H1 (cell line): ENCODE data around the gene TCIRG1. TPM values are rescaled to one million over a fixed set of nuclear protein-coding genes. Genes with fewer than 3 reads are reported as not detected.

Experiments used
- CTCF ChIA-PET: fragments of 300-600 bp; sonication (Branson Sonifier 250); formaldehyde crosslinking; loops from one replicate; lab custom pipeline; 2021; ENCODE audit not compliant: partially characterized antibody; lab: Charles Lee
- POLR2A ChIA-PET: fragments of 300-600 bp; sonication (Branson Sonifier 250); formaldehyde crosslinking; loops from one replicate; lab custom pipeline; 2021; ENCODE audit warnings: inconsistent platforms; ENCODE audit not compliant: partially characterized antibody; lab: Charles Lee
- DNase-seq, 2 experiments: peaks; one replicate each; pipeline versions ENCODE4 v3.0.0 to v3.0.0-alpha.2; 2010 to 2022; ENCODE audit warnings: low spot score in 2 of 2, low read depth in 1 of 2, mixed read lengths in 1 of 2
- FAIRE-seq: peaks from 2 replicates; lab custom pipeline; 2011; peaks lifted over from hg19 to GRCh38; lab: Jason Lieb, UNC
- H2AFZ ChIP-seq: 2 replicates; pipeline ENCODE4 v1.8.1; 2012; ENCODE audit warnings: low read length, inconsistent platforms
- H2AK5ac ChIP-seq: 2 replicates; pipeline ENCODE4 v1.6.1; 2013; ENCODE audit warnings: low read depth, low read length
- H2BK120ac ChIP-seq: replicated peaks from 2 replicates; pipeline ENCODE3; 2013; ENCODE audit warnings: low read depth, low read length, inconsistent platforms
- H2BK12ac ChIP-seq: 2 replicates; pipeline ENCODE4 v1.6.1; 2013; ENCODE audit warnings: low read depth, low read length
- H2BK15ac ChIP-seq: 2 replicates; pipeline ENCODE4 v1.6.1; 2013; ENCODE audit warnings: low read length
- H2BK20ac ChIP-seq: 2 replicates; pipeline ENCODE4 v1.6.1; 2013; ENCODE audit warnings: low read length
- H2BK5ac ChIP-seq: 2 replicates; pipeline ENCODE4 v1.6.1; 2013; ENCODE audit warnings: low read depth, low read length
- H3K14ac ChIP-seq: 2 replicates; pipeline ENCODE4 v1.6.1; 2013; ENCODE audit warnings: inconsistent platforms; ENCODE audit not compliant: insufficient read length
- H3K18ac ChIP-seq: 2 replicates; pipeline ENCODE4 v1.6.1; 2013; ENCODE audit warnings: low read length; ENCODE audit errors: extremely low read depth
- H3K23ac ChIP-seq: 2 replicates; pipeline ENCODE4 v1.6.1; 2013; ENCODE audit warnings: inconsistent platforms; ENCODE audit not compliant: insufficient read length
- H3K23me2 ChIP-seq: 2 replicates; pipeline ENCODE4 v1.6.1; 2013; ENCODE audit warnings: low read depth, low read length
- H3K27ac ChIP-seq: 2 replicates; pipeline ENCODE4 v1.6.1; 2011; ENCODE audit warnings: low read depth, low read length, inconsistent platforms
- H3K27me3 ChIP-seq, 4 experiments: replicated peaks in 1 of 4; 1 replicate in 1 of 4; 2 replicates in 3 of 4; pipeline versions ENCODE4 v1.6.1 to v1.8.1; 2011 to 2013; ENCODE audit warnings: low read length in 3 of 4, mild to moderate bottlenecking in 3 of 4, inconsistent platforms in 2 of 4, mixed read lengths in 2 of 4, moderate library complexity in 1 of 4; ENCODE audit not compliant: control insufficient read depth in 3 of 4, insufficient read depth in 3 of 4; ENCODE audit errors: extremely low read depth in 1 of 4
- H3K36me3 ChIP-seq, 4 experiments: 2 replicates each; pipeline versions ENCODE4 v1.6.1 to v1.8.1; 2011 to 2013; ENCODE audit warnings: mild to moderate bottlenecking in 4 of 4, low read length in 3 of 4, moderate library complexity in 2 of 4, control low read depth in 1 of 4, inconsistent platforms in 1 of 4; ENCODE audit not compliant: insufficient read depth in 4 of 4, control insufficient read depth in 2 of 4
- H3K4ac ChIP-seq: replicated peaks from 2 replicates; pipeline ENCODE3; 2013; ENCODE audit warnings: low read length, low read depth, mixed read lengths, inconsistent platforms; ENCODE audit not compliant: insufficient read length
- H3K4me1 ChIP-seq, 4 experiments: replicated peaks in 1 of 4; 1 replicate in 1 of 4; 2 replicates in 3 of 4; pipeline versions ENCODE4 v1.6.1 to v1.8.1; 2011 to 2013; ENCODE audit warnings: low read length in 3 of 4, inconsistent platforms in 2 of 4, mixed read lengths in 1 of 4; ENCODE audit not compliant: insufficient read depth in 4 of 4, control insufficient read depth in 3 of 4
- H3K4me2 ChIP-seq, 2 experiments: 2 replicates each; pipeline versions ENCODE4 v1.6.1 to v1.8.1; 2011 to 2013; ENCODE audit warnings: low read depth in 2 of 2, low read length in 2 of 2, control low read depth in 1 of 2, inconsistent platforms in 1 of 2, mild to moderate bottlenecking in 1 of 2; ENCODE audit not compliant: insufficient read depth in 1 of 2
- H3K4me3 ChIP-seq, 4 experiments: fragments of 200-600, 300-600 bp in 1 of 4; sonication (generic), shearing (Covaris generic), sonication (Bioruptor Twin) in 1 of 4; 2 replicates each; pipeline versions ENCODE4 v1.5.1 to v1.8.1; 2011 to 2016; ENCODE audit warnings: low read length in 4 of 4, low read depth in 3 of 4, control low read depth in 2 of 4, inconsistent platforms in 2 of 4, mild to moderate bottlenecking in 2 of 4, mixed read lengths in 1 of 4, moderate library complexity in 1 of 4; ENCODE audit not compliant: insufficient read depth in 2 of 4; ENCODE audit errors: extremely low read depth in 1 of 4
- H3K56ac ChIP-seq: replicated peaks from 2 replicates; pipeline ENCODE3; 2013; ENCODE audit warnings: low read depth, mild to moderate bottlenecking, mixed read lengths, low read length, inconsistent platforms; ENCODE audit not compliant: insufficient read length
- H3K79me1 ChIP-seq: 2 replicates; pipeline ENCODE4 v1.6.1; 2013; ENCODE audit warnings: low read depth, low read length, control low read depth
- H3K79me2 ChIP-seq, 2 experiments: 2 replicates each; pipeline versions ENCODE4 v1.6.1 to v1.8.1; 2012 to 2013; ENCODE audit warnings: low read length in 2 of 2, mild to moderate bottlenecking in 2 of 2, inconsistent platforms in 1 of 2; ENCODE audit not compliant: insufficient read depth in 2 of 2, control insufficient read depth in 1 of 2
- H3K9ac ChIP-seq, 4 experiments: replicated peaks in 1 of 4; 1 replicate in 1 of 4; 2 replicates in 3 of 4; pipeline versions ENCODE4 v1.6.1 to v1.8.1; 2011 to 2013; ENCODE audit warnings: low read depth in 3 of 4, low read length in 3 of 4, control low read depth in 2 of 4, mild to moderate bottlenecking in 2 of 4, moderate library complexity in 2 of 4, inconsistent platforms in 1 of 4; ENCODE audit errors: extremely low read depth in 1 of 4
- H3K9me3 ChIP-seq, 2 experiments: 2 replicates each; pipeline versions ENCODE4 v1.6.1 to v1.8.1; 2012 to 2013; ENCODE audit warnings: mild to moderate bottlenecking in 2 of 2, moderate library complexity in 2 of 2, control low read depth in 1 of 2, inconsistent platforms in 1 of 2, low read depth in 1 of 2, low read length in 1 of 2, mixed read lengths in 1 of 2; ENCODE audit not compliant: insufficient read depth in 2 of 2
- H4K20me1 ChIP-seq, 2 experiments: replicated peaks in 1 of 2; 2 replicates each; pipeline versions ENCODE3 to v1.8.1; 2011 to 2013; ENCODE audit warnings: inconsistent platforms in 2 of 2, low read length in 2 of 2, mild to moderate bottlenecking in 1 of 2; ENCODE audit not compliant: insufficient read depth in 2 of 2, control insufficient read depth in 1 of 2
- H4K5ac ChIP-seq: 2 replicates; pipeline ENCODE4 v1.6.1; 2013; ENCODE audit warnings: low read length, low read depth, mixed read lengths, inconsistent platforms; ENCODE audit not compliant: insufficient read length
- H4K8ac ChIP-seq: 2 replicates; pipeline ENCODE4 v1.8.0; 2013; ENCODE audit warnings: mild to moderate bottlenecking, moderate library complexity, low read length, inconsistent platforms; ENCODE audit not compliant: insufficient read depth; ENCODE audit errors: extremely low read depth
- H4K91ac ChIP-seq: replicated peaks from 2 replicates; pipeline ENCODE3; 2013; ENCODE audit warnings: low read length, mixed read lengths, inconsistent platforms; ENCODE audit not compliant: insufficient read length
- JUND ChIP-seq: IDR thresholded peaks from 2 replicates; pipeline ENCODE4 v1.6.1; 2011; ENCODE audit warnings: mild to moderate bottlenecking, improper control_type of control experiment, low read length
- SP4 ChIP-seq: IDR thresholded peaks from 2 replicates; pipeline ENCODE4 v1.6.1; 2012; ENCODE audit warnings: low read length, inconsistent platforms
- TAF1 ChIP-seq: IDR thresholded peaks from 2 replicates; pipeline ENCODE4 v1.6.1; 2011; ENCODE audit warnings: mild to moderate bottlenecking, low read depth, low read length
- TAF7 ChIP-seq: optimal IDR thresholded peaks from 2 replicates; pipeline ENCODE3; 2011; ENCODE audit warnings: low read depth, mild to moderate bottlenecking, inconsistent platforms, low read length, moderate library complexity, borderline replicate concordance
- WGBS, 2 experiments: shearing (Covaris generic) in 1 of 2; methylation state at CpG; one replicate each; pipeline versions ENCODE4 v1.1.6 to v1.1.7; 2013 to 2015; ENCODE audit warnings: low lambda C conversion rate in 2 of 2, mixed read lengths in 2 of 2, inconsistent platforms in 1 of 2, low coverage in 1 of 2, missing lambda C conversion rate in 1 of 2; ENCODE audit not compliant: insufficient replicate concordance in 2 of 2, insufficient coverage in 1 of 2, insufficient read length in 1 of 2; ENCODE audit errors: extremely low coverage in 1 of 2, missing lambda C conversion rate in 1 of 2; 5-methylcytosine and 5-hydroxymethylcytosine counted together
- polyA plus RNA-seq, 7 experiments: library from polyadenylated mRNA; depleted of rRNA in 3 of 7; stranded (reverse) in 5 of 7; unstranded in 2 of 7; fragments of >200 nt in 5 of 7; fragments of 200-250 nt in 2 of 7; gene quantifications; 1 replicate in 5 of 7; 2 replicates in 1 of 7; 4 replicates in 1 of 7; pipeline versions ENCODE4 v1.2.1 to v1.2.3, GENCODE V29; 2011 to 2013; ENCODE audit warnings: missing spikeins in 2 of 7, mixed read lengths in 2 of 7
- total RNA-seq: library from RNA; stranded (reverse); fragmentation: NEBNext Ultra II Directional; extraction: Animal tissue kit (Norgen Biotek cat#: 25700); gene quantifications from 2 replicates; pipeline ENCODE4 v1.2.1, GENCODE V29; 2021
- TF ChIP-seq, protein P1 (sequence below): IDR thresholded peaks from 2 replicates; pipeline ENCODE4 v1.6.1; 2012; ENCODE audit warnings: inconsistent platforms

The TCIRG1 gene
- total and polyA plus RNA-seq, 2 of the 8 experiments (the other 6 are each of a cell fraction or from before 2014, with no cell fraction given) = 25.3 to 39.6 TPM

DNA sequence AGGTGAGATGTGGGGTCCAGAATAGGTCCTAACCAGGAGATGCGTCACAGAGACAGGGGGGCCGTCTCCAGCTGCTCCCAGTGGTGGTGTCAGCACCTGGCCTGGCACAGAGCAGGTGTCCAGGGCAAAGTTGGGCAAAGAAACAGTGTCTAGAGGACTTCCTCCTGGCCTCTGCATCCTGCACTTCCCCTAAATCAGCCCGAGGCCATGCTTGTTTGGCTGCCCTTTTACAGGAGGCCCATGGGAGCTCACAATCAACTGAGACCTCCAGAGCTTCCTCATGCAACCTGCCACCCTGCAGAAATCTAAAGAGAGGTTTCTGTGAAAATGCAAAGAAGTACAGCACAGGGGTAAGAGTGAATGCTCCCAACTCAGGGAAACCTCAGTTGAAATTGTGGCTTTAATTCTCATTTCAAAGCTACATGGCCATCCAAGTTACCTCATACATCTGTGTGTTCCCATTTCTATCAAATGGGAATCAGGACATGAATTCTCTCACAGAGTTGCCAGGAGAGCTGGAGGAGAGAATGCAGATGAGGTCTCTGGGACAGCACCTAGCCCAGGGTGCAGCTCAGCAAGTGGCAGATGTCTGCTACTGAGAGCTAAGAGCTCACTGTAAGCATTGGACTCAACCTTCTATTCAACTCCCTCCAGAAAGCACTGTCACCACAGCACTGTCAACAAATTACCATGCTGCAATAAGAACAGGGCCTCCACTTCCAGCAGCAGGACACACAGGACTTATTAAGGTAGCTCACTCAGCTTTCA is 32.6 kb downstream of the TCIRG1 start:
- no peak overlapping the region for H3K56ac ChIP-seq
- no peaks in the 10 kb centered on the region for H3K4me1 ChIP-seq
- no peak overlapping the region for H2BK12ac ChIP-seq
- H2BK5ac ChIP-seq = no peak overlapping the region
- no peak overlapping the region for H2BK120ac ChIP-seq
- peaks cover 26 to 85% (median 67%) of the 10 kb centered on the region in 4 experiments for H3K36me3 ChIP-seq
- no peak overlapping the region for H4K91ac ChIP-seq
- H3K23me2 ChIP-seq = no peaks in the 10 kb centered on the region
- no peak overlapping the region for H3K14ac ChIP-seq
- no peak overlapping the region for H3K27ac ChIP-seq
- H3K79me1 ChIP-seq = peaks cover 11% of the 10 kb centered on the region
- 91% methylated on average over 3 of the region's 3 CpGs; no CpG with 5 or more reads in 1 of the 2 experiments for WGBS, 2 experiments
- H4K20me1 ChIP-seq = peaks cover 4 to 9% of the 10 kb centered on the region in 2 experiments
- FAIRE-seq = no peak
- no peak overlapping the region for H3K4ac ChIP-seq
- POLR2A ChIA-PET = interaction anchor here (0.6 to 3.1 kb wide), 8 partner anchors 10 to 87 kb away, joined by 3 to 12 read pairs (median 3); no protein-coding TSS in a partner anchor
- H3K4me2 ChIP-seq = no peak overlapping the region
- H2AK5ac ChIP-seq = no peak overlapping the region
- no peak overlapping the region for H2BK15ac ChIP-seq
- no peak overlapping the region for H2AFZ ChIP-seq
- no peak overlapping the region for H3K23ac ChIP-seq
- H3K9me3 ChIP-seq = no peaks in the 10 kb centered on the region
- no peak overlapping the region for H4K5ac ChIP-seq
- H3K18ac ChIP-seq = no peak overlapping the region
- TF ChIP-seq, protein P1, sequence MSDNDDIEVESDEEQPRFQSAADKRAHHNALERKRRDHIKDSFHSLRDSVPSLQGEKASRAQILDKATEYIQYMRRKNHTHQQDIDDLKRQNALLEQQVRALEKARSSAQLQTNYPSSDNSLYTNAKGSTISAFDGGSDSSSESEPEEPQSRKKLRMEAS = no peak
- TF ChIP-seq TAF7 = no peak
- TF ChIP-seq SP4 = no peak
- no peak for TF ChIP-seq JUND
- TF ChIP-seq TAF1 = no peak
- no peak for DNase-seq
- H3K4me3 ChIP-seq = no peak overlapping the region
- H4K8ac ChIP-seq = no peak overlapping the region
- CTCF ChIA-PET = interaction anchor here (0.9 to 1.2 kb wide), 4 partner anchors 30 to 139 kb away, joined by 3 read pairs; no protein-coding TSS in a partner anchor
- peaks cover 0 to 11% of the 10 kb centered on the region in 2 experiments; a peak in 2 of 4 replicates for H3K79me2 ChIP-seq
- no peak overlapping the region for H2BK20ac ChIP-seq
- no peaks in the 10 kb centered on the region for H3K27me3 ChIP-seq
- H3K9ac ChIP-seq = no peak overlapping the region
